ENCODE measurements around the gene FXN. TPM values are rescaled to one million over a fixed set of nuclear protein-coding genes. Genes with fewer than 3 reads are reported as not detected.

FXN gene
- polyA plus RNA-seq, 1 of the 3 experiments (the other 2 are of a cell fraction) = 15.7 TPM

DNA sequence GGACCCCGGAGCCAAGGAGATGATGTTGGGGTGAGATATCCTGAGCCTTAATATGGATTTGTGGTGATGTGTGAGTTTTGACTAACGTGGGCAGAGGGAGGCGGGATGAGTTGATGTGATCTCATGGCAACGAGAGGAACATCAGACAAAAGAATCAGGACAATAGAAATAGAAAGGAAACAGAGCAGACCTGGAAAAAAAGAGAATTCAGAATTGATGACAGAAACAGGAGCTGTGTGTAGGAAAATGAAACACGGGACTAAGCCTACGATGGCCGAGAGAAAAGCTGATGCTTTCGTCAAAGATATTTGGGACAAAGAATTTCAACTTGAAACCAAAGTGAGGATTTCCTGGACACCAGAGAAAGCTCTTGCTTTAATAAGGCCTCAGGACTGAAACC is 32.5 kb upstream of the FXN start:
- Histone ChIP-seq H2AFZ (ENCODE audit: low read depth) (no peak overlapping the region), H3K4me3 (ENCODE audit: low read depth in 2 of 2, low read length in 1 of 2) (no peak overlapping the region), H3K9me3 (no peaks in the 10 kb centered on the region), H3K9ac (no peak overlapping the region), H3F3A (replicated peaks; ENCODE audit: insufficient read depth) (no peaks in the 10 kb centered on the region), H3K4me2 (no peak overlapping the region), H3K36me3 (replicated peaks in 1 of 2; ENCODE audit: control insufficient read depth in 1 of 2, insufficient read depth in 2 of 2, low read length in 1 of 2) (no peaks in the 10 kb centered on the region), H4K20me1 (ENCODE audit: insufficient read depth) (no peaks in the 10 kb centered on the region), H3K27me3 (ENCODE audit: insufficient read depth) (peaks cover 80% of the 10 kb centered on the region; the same call in 1 of the 2 replicates), H3K27ac (ENCODE audit: low read depth in 2 of 2, low read length in 1 of 2) (no peak overlapping the region), H3K79me2 (ENCODE audit: insufficient read depth) (no peaks in the 10 kb centered on the region), H3K4me1 (ENCODE audit: control insufficient read depth in 1 of 2, insufficient read depth in 2 of 2, low read depth in 1 of 2, low read length in 1 of 2) (no peaks in the 10 kb centered on the region), H3K9me2 (no peaks in the 10 kb centered on the region)
- CTCF ChIA-PET = interaction anchor here (0.6 to 1.1 kb wide), 3 partner anchors 10 to 190 kb away, joined by 3 read pairs; no protein-coding TSS in a partner anchor
- POLR2A ChIA-PET = no interaction called here
- WGBS (ENCODE audit: low lambda C conversion rate) = 7% methylated on average over 8 of the region's 8 CpGs
- TF ChIP-seq, protein P1, sequence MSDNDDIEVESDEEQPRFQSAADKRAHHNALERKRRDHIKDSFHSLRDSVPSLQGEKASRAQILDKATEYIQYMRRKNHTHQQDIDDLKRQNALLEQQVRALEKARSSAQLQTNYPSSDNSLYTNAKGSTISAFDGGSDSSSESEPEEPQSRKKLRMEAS (IDR thresholded peaks at IDR 0.05; ENCODE audit: low read depth) = no peak
- no peak for TF ChIP-seq MEF2A (IDR thresholded peaks at IDR 0.05; ENCODE audit: borderline replicate concordance, low read depth)
- no peak for TF ChIP-seq SMC3 (IDR thresholded peaks at IDR 0.05; ENCODE audit: low read depth, low read length)
- TF ChIP-seq RAD21 (IDR thresholded peaks at IDR 0.05; ENCODE audit: low read length) = no peak
- no peak for TF ChIP-seq YY1 (IDR thresholded peaks at IDR 0.05; ENCODE audit: low read depth)
- TF ChIP-seq RXRA (IDR thresholded peaks at IDR 0.05; ENCODE audit: borderline replicate concordance, low read depth) = no peak
- TF ChIP-seq MXI1 (IDR thresholded peaks at IDR 0.05; ENCODE audit: low read depth, low read length) = no peak
- TF ChIP-seq GATA2 (CRISPR knock-in tag; IDR thresholded peaks at IDR 0.05) = no peak
- DNase-seq = no peak

DNA sequence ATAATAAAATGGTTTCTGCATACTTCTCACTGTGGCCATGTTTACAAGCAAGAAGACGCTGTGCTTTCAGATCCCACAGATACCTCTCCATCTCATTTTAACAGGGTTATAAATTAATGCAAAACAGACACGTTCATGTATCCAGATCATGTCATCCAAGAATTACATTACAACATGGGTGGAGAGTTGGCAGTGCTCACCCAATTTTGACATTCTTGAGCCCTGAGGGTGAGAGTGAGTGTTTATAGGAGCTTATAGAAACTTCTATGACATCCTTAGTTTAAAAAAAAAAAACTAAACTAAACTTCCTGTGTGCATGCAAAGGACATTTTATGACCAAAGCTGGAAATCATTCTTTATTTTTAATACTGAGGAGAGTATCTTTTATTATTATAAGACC is 30.7 kb upstream of the FXN start:
- Histone ChIP-seq H3K27me3 (ENCODE audit: insufficient read depth) (peaks cover 87% of the 10 kb centered on the region; the same call in 1 of the 2 replicates), H3K36me3 (replicated peaks in 1 of 2; ENCODE audit: control insufficient read depth in 1 of 2, insufficient read depth in 2 of 2, low read length in 1 of 2) (no peaks in the 10 kb centered on the region), H3K9ac (no peak overlapping the region), H3K4me1 (ENCODE audit: control insufficient read depth in 1 of 2, insufficient read depth in 2 of 2, low read depth in 1 of 2, low read length in 1 of 2) (no peaks in the 10 kb centered on the region), H4K20me1 (ENCODE audit: insufficient read depth) (no peaks in the 10 kb centered on the region), H3K4me3 (ENCODE audit: low read depth in 2 of 2, low read length in 1 of 2) (no peak overlapping the region), H3F3A (replicated peaks; ENCODE audit: insufficient read depth) (no peaks in the 10 kb centered on the region), H3K27ac (ENCODE audit: low read depth in 2 of 2, low read length in 1 of 2) (no peak overlapping the region), H3K9me3 (no peaks in the 10 kb centered on the region), H3K9me2 (no peaks in the 10 kb centered on the region), H3K79me2 (ENCODE audit: insufficient read depth) (no peaks in the 10 kb centered on the region), H3K4me2 (no peak overlapping the region), H2AFZ (ENCODE audit: low read depth) (no peak overlapping the region)
- POLR2A ChIA-PET = no interaction called here
- no peak for DNase-seq
- TF ChIP-seq RFX5 (IDR thresholded peaks at IDR 0.05; ENCODE audit: low read length) (no peak), RCOR1 (IDR thresholded peaks at IDR 0.05; ENCODE audit: low read length) (no peak), FOSL2 (IDR thresholded peaks at IDR 0.05; ENCODE audit: borderline replicate concordance, low read depth) (no peak), POLR2AphosphoS5 (IDR thresholded peaks at IDR 0.05; ENCODE audit: low read depth, low read length) (no peak), SMC3 (IDR thresholded peaks at IDR 0.05; ENCODE audit: low read depth, low read length) (no peak), EZH2phosphoT487 (IDR thresholded peaks at IDR 0.05; ENCODE audit: borderline replicate concordance, low read depth) (no peak), EP300 (IDR thresholded peaks at IDR 0.05; ENCODE audit: borderline replicate concordance in 1 of 2, low read depth in 1 of 2, low read length in 1 of 2) (no peak), JUND (IDR thresholded peaks at IDR 0.05) (no peak), YY1 (IDR thresholded peaks at IDR 0.05; ENCODE audit: low read depth) (no peak), NRF1 (IDR thresholded peaks at IDR 0.05; ENCODE audit: low read depth, low read length) (no peak)
- TF ChIP-seq, protein P2, sequence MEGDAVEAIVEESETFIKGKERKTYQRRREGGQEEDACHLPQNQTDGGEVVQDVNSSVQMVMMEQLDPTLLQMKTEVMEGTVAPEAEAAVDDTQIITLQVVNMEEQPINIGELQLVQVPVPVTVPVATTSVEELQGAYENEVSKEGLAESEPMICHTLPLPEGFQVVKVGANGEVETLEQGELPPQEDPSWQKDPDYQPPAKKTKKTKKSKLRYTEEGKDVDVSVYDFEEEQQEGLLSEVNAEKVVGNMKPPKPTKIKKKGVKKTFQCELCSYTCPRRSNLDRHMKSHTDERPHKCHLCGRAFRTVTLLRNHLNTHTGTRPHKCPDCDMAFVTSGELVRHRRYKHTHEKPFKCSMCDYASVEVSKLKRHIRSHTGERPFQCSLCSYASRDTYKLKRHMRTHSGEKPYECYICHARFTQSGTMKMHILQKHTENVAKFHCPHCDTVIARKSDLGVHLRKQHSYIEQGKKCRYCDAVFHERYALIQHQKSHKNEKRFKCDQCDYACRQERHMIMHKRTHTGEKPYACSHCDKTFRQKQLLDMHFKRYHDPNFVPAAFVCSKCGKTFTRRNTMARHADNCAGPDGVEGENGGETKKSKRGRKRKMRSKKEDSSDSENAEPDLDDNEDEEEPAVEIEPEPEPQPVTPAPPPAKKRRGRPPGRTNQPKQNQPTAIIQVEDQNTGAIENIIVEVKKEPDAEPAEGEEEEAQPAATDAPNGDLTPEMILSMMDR (IDR thresholded peaks at IDR 0.05) = no peak
- WGBS (ENCODE audit: low lambda C conversion rate) = 3% methylated on average over 2 of the region's 2 CpGs
- CTCF ChIA-PET = interaction anchor here (1.8 kb wide), 1 partner anchor 21 kb away, joined by 4 read pairs; no protein-coding TSS in a partner anchor
